Measurements from ENCODE around the gene TMEM54. TPM values are rescaled to one million over a fixed set of nuclear protein-coding genes. Genes with fewer than 3 reads are reported as not detected.

TMEM54 gene
- total and polyA plus RNA-seq, 4 donors = 0.92 to 10.9 (median 2.6) TPM

GRCh38 chr1:32894019-32894600 lies 7.1 kb downstream of the TMEM54 start:
- WGBS = 80% methylated on average over 8 of the region's 8 CpGs
- H3K9ac ChIP-seq (ENCODE audit: low read depth in 1 of 2, low read length in 2 of 2) = no peak overlapping the region
- no peak overlapping the region for H3K4me3 ChIP-seq (ENCODE audit: low read depth in 1 of 3, low read length in 3 of 3)
- no peak for DNase-seq (ENCODE audit: low spot score)
- no peak overlapping the region for H3K27ac ChIP-seq (ENCODE audit: low read depth in 1 of 2, low read length in 2 of 2)
- TF ChIP-seq TAF1 (conservative IDR thresholded peaks at IDR 0.05) (no peak), FOXA2 (IDR thresholded peaks at IDR 0.05) (no peak), NR2F2 (IDR thresholded peaks at IDR 0.05) (no peak), HNF4G (IDR thresholded peaks at IDR 0.05) (no peak)
- TF ChIP-seq, protein P1, sequence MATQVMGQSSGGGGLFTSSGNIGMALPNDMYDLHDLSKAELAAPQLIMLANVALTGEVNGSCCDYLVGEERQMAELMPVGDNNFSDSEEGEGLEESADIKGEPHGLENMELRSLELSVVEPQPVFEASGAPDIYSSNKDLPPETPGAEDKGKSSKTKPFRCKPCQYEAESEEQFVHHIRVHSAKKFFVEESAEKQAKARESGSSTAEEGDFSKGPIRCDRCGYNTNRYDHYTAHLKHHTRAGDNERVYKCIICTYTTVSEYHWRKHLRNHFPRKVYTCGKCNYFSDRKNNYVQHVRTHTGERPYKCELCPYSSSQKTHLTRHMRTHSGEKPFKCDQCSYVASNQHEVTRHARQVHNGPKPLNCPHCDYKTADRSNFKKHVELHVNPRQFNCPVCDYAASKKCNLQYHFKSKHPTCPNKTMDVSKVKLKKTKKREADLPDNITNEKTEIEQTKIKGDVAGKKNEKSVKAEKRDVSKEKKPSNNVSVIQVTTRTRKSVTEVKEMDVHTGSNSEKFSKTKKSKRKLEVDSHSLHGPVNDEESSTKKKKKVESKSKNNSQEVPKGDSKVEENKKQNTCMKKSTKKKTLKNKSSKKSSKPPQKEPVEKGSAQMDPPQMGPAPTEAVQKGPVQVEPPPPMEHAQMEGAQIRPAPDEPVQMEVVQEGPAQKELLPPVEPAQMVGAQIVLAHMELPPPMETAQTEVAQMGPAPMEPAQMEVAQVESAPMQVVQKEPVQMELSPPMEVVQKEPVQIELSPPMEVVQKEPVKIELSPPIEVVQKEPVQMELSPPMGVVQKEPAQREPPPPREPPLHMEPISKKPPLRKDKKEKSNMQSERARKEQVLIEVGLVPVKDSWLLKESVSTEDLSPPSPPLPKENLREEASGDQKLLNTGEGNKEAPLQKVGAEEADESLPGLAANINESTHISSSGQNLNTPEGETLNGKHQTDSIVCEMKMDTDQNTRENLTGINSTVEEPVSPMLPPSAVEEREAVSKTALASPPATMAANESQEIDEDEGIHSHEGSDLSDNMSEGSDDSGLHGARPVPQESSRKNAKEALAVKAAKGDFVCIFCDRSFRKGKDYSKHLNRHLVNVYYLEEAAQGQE (IDR thresholded peaks at IDR 0.05) = no peak
- H3K9me3 ChIP-seq (ENCODE audit: control insufficient read depth in 4 of 4, low read length in 3 of 4) = no peaks in the 10 kb centered on the region
- no peaks in the 10 kb centered on the region for H3K27me3 ChIP-seq (ENCODE audit: control insufficient read depth in 4 of 4, insufficient read depth in 4 of 4, low read length in 3 of 4)
- H3K4me1 ChIP-seq (ENCODE audit: control insufficient read depth in 4 of 4, insufficient read depth in 4 of 4, low read length in 3 of 4) = peaks cover 0 to 11% (median 5%) of the 10 kb centered on the region in 4 donors
- H3K36me3 ChIP-seq (ENCODE audit: control insufficient read depth in 4 of 4, insufficient read depth in 3 of 4, low read depth in 1 of 4, low read length in 3 of 4) = no peaks in the 10 kb centered on the region

- no peak overlapping the region for H3K9ac ChIP-seq (ENCODE audit: low read depth in 1 of 2, low read length in 2 of 2)
- no peak for TF ChIP-seq GABPA (IDR thresholded peaks at IDR 0.05 in 1 of 2, conservative IDR thresholded peaks at IDR 0.05 in 1 of 2)
- TF ChIP-seq NR2F2 (IDR thresholded peaks at IDR 0.05) = no peak
- no peak for TF ChIP-seq CTCF (IDR thresholded peaks at IDR 0.05; ENCODE audit: low read depth, low read length, missing input control)
- no peak for TF ChIP-seq EGR1 (IDR thresholded peaks at IDR 0.05; ENCODE audit: low read depth in 2 of 2)
- no peak for TF ChIP-seq SP1 (IDR thresholded peaks at IDR 0.05)
- no peak for TF ChIP-seq RAD21 (IDR thresholded peaks at IDR 0.05)
- no peak for TF ChIP-seq FOXA2 (IDR thresholded peaks at IDR 0.05)
- TF ChIP-seq ZBTB33 (IDR thresholded peaks at IDR 0.05) = no peak
- TF ChIP-seq FOXA1 (IDR thresholded peaks at IDR 0.05) = no peak
- TF ChIP-seq, protein P2, sequence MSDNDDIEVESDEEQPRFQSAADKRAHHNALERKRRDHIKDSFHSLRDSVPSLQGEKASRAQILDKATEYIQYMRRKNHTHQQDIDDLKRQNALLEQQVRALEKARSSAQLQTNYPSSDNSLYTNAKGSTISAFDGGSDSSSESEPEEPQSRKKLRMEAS (IDR thresholded peaks at IDR 0.05) = no peak
- TF ChIP-seq TAF1 (conservative IDR thresholded peaks at IDR 0.05) = no peak
- TF ChIP-seq, protein P1 (IDR thresholded peaks at IDR 0.05) = no peak
- no peak for TF ChIP-seq HNF4A (conservative IDR thresholded peaks at IDR 0.05)
- no peak for TF ChIP-seq YY1 (IDR thresholded peaks at IDR 0.05)
- TF ChIP-seq, protein P3, sequence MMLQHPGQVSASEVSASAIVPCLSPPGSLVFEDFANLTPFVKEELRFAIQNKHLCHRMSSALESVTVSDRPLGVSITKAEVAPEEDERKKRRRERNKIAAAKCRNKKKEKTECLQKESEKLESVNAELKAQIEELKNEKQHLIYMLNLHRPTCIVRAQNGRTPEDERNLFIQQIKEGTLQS (IDR thresholded peaks at IDR 0.05) = no peak
- TF ChIP-seq JUND (IDR thresholded peaks at IDR 0.05) = no peak
- TF ChIP-seq HNF4G (IDR thresholded peaks at IDR 0.05) = no peak
- H3K36me3 ChIP-seq (ENCODE audit: control insufficient read depth in 4 of 4, insufficient read depth in 3 of 4, low read depth in 1 of 4, low read length in 3 of 4) = no peaks in the 10 kb centered on the region
- no peak for DNase-seq (ENCODE audit: low spot score)
- H3K27me3 ChIP-seq (ENCODE audit: control insufficient read depth in 4 of 4, insufficient read depth in 4 of 4, low read length in 3 of 4) = no peaks in the 10 kb centered on the region
- H3K4me3 ChIP-seq (ENCODE audit: low read depth in 1 of 3, low read length in 3 of 3) = peak overlapping the region in 1 of 3 donors; percentile 35
- H3K27ac ChIP-seq (ENCODE audit: low read depth in 1 of 2, low read length in 2 of 2) = no peak overlapping the region
- WGBS = 13% methylated on average over 58 of the region's 58 CpGs
- no peaks in the 10 kb centered on the region for H3K9me3 ChIP-seq (ENCODE audit: control insufficient read depth in 4 of 4, low read length in 3 of 4)
- H3K4me1 ChIP-seq (ENCODE audit: control insufficient read depth in 4 of 4, insufficient read depth in 4 of 4, low read length in 3 of 4) = peaks cover 0 to 11% (median 5%) of the 10 kb centered on the region in 4 donors
Observed at GRCh38 chr1:32893198-32894018, 7.8 kb downstream of the TMEM54 start.
